MM.1S (cell line): Measurements from ENCODE around the gene LPCAT3.

Source experiments
- DNase-seq: peaks from one replicate; pipeline ENCODE4 v3.0.0-alpha.2; 2015
- H2AFZ ChIP-seq: fragments of 300-600 bp; sonication (generic); 2 replicates; pipeline ENCODE4 v1.6.0; 2016; ENCODE audit warnings: antibody characterized with exemption, low read length
- H3F3A ChIP-seq: fragments of 300-600 bp; sonication (generic); 2 replicates; pipeline ENCODE4 v1.6.1; 2016; ENCODE audit warnings: mild to moderate bottlenecking, antibody characterized with exemption, low read length, moderate library complexity, mixed read lengths; ENCODE audit not compliant: insufficient read depth
- H3K27ac ChIP-seq: fragments of 300-600 bp; sonication (generic); 2 replicates; pipeline ENCODE4 v1.5.1; 2016; ENCODE audit warnings: mild to moderate bottlenecking, low read length
- H3K27me3 ChIP-seq: fragments of 300-600 bp; sonication (generic); replicated peaks from 2 replicates; pipeline ENCODE4 v1.6.0; 2016; ENCODE audit warnings: low read length; ENCODE audit not compliant: insufficient read depth
- H3K36me3 ChIP-seq: fragments of 300-600 bp; sonication (generic); replicated peaks from 2 replicates; pipeline ENCODE4 v1.6.1; 2016; ENCODE audit warnings: mild to moderate bottlenecking, low read length, mixed read lengths; ENCODE audit not compliant: insufficient read depth
- H3K4me1 ChIP-seq: fragments of 300-600 bp; sonication (generic); 2 replicates; pipeline ENCODE4 v1.6.1; 2016; ENCODE audit warnings: low read length, mixed read lengths
- H3K4me2 ChIP-seq: fragments of 300-600 bp; sonication (generic); 2 replicates; pipeline ENCODE4 v1.6.0; 2016; ENCODE audit warnings: low read depth, low read length
- H3K4me3 ChIP-seq: fragments of 300-600 bp; sonication (generic); 2 replicates; pipeline ENCODE4 v1.5.1; 2016; ENCODE audit warnings: low read length, mixed read lengths
- H3K79me2 ChIP-seq: fragments of 300-600 bp; sonication (generic); 2 replicates; pipeline ENCODE4 v1.6.1; 2016; ENCODE audit warnings: mixed run types, low read length, mixed read lengths
- H3K9ac ChIP-seq: fragments of 300-600 bp; sonication (generic); 2 replicates; pipeline ENCODE4 v1.6.1; 2016; ENCODE audit warnings: low read length, mixed read lengths
- H3K9me2 ChIP-seq: fragments of 300-600 bp; sonication (generic); replicated peaks from 2 replicates; pipeline ENCODE4 v1.6.1; 2016; ENCODE audit warnings: mild to moderate bottlenecking, low read length, mixed read lengths; ENCODE audit not compliant: insufficient read depth
- H3K9me3 ChIP-seq: fragments of 300-600 bp; sonication (generic); replicated peaks from 2 replicates; pipeline ENCODE4 v1.6.1; 2016; ENCODE audit warnings: mild to moderate bottlenecking, low read length, mixed read lengths; ENCODE audit not compliant: insufficient read depth
- H4K20me1 ChIP-seq: fragments of 300-600 bp; sonication (generic); 2 replicates; pipeline ENCODE4 v1.6.1; 2016; ENCODE audit warnings: mild to moderate bottlenecking, low read length, moderate library complexity, mixed read lengths; ENCODE audit not compliant: insufficient read depth
- EZH2 ChIP-seq: fragments of 300-600 bp; sonication (generic); optimal IDR thresholded peaks from 2 replicates; pipeline ENCODE3; 2017; ENCODE audit warnings: low read depth, mild to moderate bottlenecking, antibody characterized with exemption, low read length, mixed read lengths
- EZH2phosphoT487 ChIP-seq: fragments of 300-600 bp; sonication (generic); IDR thresholded peaks from 2 replicates; pipeline ENCODE4 v1.6.1; 2018; ENCODE audit warnings: antibody characterized with exemption, low read length
- TF ChIP-seq, protein P1 (sequence below): fragments of 300-600 bp; sonication (generic); IDR thresholded peaks from 2 replicates; pipeline ENCODE4 v1.5.1; 2016; ENCODE audit warnings: antibody characterized with exemption, low read length, mixed read lengths

The LPCAT3 gene

DNA sequence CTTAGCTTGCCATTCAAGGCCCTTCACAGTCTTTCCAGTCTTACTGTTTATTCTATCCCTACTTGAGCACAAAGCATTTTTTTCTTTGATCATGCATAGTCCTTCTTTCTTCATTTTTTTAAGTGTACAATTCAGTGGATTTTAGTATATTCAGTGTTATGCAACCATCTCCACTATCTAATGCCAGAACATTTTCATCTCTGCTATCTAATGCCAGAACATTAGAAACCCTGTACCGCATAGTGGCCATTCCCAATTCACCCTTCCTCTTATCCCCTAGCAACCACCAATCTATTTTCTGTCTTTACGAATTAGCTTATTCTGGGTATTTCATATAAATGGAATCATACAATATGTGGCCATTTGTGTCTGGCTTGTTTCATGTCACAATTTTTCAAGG, 13.4 kb downstream of the LPCAT3 start:
- Histone ChIP-seq H3K4me3 (no peak overlapping the region), H3K9ac (no peak overlapping the region), H3K27ac (no peak overlapping the region), H3K79me2 (no peaks in the 10 kb centered on the region), H3K27me3 (no peaks in the 10 kb centered on the region), H3K9me3 (no peaks in the 10 kb centered on the region), H3F3A (no peaks in the 10 kb centered on the region), H2AFZ (no peak overlapping the region), H3K4me2 (no peak overlapping the region), H3K9me2 (no peaks in the 10 kb centered on the region), H4K20me1 (no peaks in the 10 kb centered on the region), H3K4me1 (no peaks in the 10 kb centered on the region), H3K36me3 (no peaks in the 10 kb centered on the region)
- no peak for TF ChIP-seq EZH2
- TF ChIP-seq, protein P1, sequence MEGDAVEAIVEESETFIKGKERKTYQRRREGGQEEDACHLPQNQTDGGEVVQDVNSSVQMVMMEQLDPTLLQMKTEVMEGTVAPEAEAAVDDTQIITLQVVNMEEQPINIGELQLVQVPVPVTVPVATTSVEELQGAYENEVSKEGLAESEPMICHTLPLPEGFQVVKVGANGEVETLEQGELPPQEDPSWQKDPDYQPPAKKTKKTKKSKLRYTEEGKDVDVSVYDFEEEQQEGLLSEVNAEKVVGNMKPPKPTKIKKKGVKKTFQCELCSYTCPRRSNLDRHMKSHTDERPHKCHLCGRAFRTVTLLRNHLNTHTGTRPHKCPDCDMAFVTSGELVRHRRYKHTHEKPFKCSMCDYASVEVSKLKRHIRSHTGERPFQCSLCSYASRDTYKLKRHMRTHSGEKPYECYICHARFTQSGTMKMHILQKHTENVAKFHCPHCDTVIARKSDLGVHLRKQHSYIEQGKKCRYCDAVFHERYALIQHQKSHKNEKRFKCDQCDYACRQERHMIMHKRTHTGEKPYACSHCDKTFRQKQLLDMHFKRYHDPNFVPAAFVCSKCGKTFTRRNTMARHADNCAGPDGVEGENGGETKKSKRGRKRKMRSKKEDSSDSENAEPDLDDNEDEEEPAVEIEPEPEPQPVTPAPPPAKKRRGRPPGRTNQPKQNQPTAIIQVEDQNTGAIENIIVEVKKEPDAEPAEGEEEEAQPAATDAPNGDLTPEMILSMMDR = no peak
- no peak for DNase-seq

DNA sequence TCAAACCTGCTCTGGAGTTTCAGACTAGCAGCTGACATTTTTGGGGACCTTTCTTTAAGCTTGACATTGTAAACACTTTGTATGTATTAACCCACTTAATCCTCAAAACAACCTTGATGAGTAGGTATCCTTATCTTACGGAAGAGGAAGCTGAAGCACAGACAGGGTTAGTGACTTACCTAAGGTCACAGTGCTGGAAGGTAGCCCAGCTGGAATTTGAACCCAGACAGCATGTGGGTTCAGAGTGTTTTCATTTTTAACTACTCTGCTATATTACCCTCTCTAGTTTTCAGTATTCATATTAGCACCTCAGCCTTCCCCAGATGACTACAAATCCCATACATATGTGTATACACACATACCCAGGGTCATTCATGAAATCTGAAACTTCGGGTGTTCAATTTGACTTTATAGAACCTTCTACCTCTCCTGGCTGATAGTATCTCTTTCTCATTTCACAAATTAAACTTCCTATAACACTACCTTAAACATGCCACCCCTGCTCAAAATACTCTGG, 13.9 kb downstream of the LPCAT3 start:
- no peaks in the 10 kb centered on the region for H3K27me3 ChIP-seq
- H3F3A ChIP-seq = no peaks in the 10 kb centered on the region
- H2AFZ ChIP-seq = no peak overlapping the region
- TF ChIP-seq EZH2phosphoT487 (no peak), EZH2 (no peak)
- TF ChIP-seq, protein P1 = no peak
- no peak overlapping the region for H3K4me3 ChIP-seq
- no peaks in the 10 kb centered on the region for H3K9me3 ChIP-seq
- no peak overlapping the region for H3K4me2 ChIP-seq
- no peaks in the 10 kb centered on the region for H3K36me3 ChIP-seq
- DNase-seq = no peak
- no peaks in the 10 kb centered on the region; the same call in 1 of the 2 replicates for H3K79me2 ChIP-seq
- no peak overlapping the region for H3K27ac ChIP-seq
- no peaks in the 10 kb centered on the region for H3K4me1 ChIP-seq
- H4K20me1 ChIP-seq = no peaks in the 10 kb centered on the region
- no peak overlapping the region for H3K9ac ChIP-seq
- H3K9me2 ChIP-seq = no peaks in the 10 kb centered on the region

DNA sequence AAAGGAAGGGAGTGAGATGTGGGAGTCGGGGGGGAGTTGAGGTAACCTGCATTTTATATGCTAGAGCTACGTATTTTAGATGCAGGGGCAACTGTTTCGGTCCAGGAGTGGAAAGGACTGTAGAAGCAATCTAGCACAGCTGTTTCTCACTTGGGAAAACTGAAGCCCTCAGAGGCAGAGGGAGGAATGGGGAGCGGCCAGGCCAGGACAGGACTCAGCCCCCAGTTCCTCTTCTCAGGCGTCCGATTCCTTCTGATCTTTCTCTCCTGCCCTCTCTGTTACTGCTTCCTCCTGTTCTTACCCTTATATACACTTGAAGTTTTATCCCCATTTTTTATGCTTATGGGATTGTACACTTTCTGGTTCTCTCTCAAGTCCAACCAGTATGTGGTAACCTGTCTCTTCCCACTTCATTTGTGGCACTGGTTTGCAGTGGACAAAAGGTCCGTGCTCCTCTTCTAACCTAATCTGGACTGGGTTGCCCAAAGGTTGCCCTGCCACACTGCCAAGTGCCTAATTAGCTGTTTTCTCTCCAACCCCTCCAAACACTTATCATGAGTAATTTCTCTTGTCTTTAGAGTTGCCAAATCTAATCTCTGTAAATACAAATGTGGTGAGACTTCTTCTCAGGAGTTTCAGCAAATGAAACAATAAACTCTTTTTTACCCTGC, 16.2 kb downstream of the LPCAT3 start:
- Histone ChIP-seq H3K36me3 (no peaks in the 10 kb centered on the region), H3K4me3 (no peak overlapping the region), H3K27me3 (no peaks in the 10 kb centered on the region), H2AFZ (no peak overlapping the region), H3K27ac (no peak overlapping the region), H3K9me3 (no peaks in the 10 kb centered on the region), H3F3A (no peaks in the 10 kb centered on the region), H3K9ac (no peak overlapping the region), H3K4me1 (no peaks in the 10 kb centered on the region), H4K20me1 (no peaks in the 10 kb centered on the region), H3K9me2 (no peaks in the 10 kb centered on the region), H3K79me2 (no peaks in the 10 kb centered on the region; the same call in 1 of the 2 replicates), H3K4me2 (no peak overlapping the region)
- no peak for DNase-seq
- no peak for TF ChIP-seq EZH2
- TF ChIP-seq, protein P1 = no peak
- TF ChIP-seq EZH2phosphoT487 = no peak
